GM21360 (cell line): Measurements from ENCODE around the gene CX3CL1.
"Not testable (repeated sequence)": the region's sequence is repeated elsewhere in the genome, so short reads cannot be mapped to it uniquely, and the experiment has no call there.

ENCODE experiments used
- ATAC-seq: cut with Tn5 transposase; IDR thresholded peaks from one replicate; pipeline ENCODE4 v1.9.1; 2021; ENCODE audit warnings: mild to moderate bottlenecking, moderate library complexity; ENCODE audit not compliant: unreplicated experiment

The CX3CL1 gene

DNA sequence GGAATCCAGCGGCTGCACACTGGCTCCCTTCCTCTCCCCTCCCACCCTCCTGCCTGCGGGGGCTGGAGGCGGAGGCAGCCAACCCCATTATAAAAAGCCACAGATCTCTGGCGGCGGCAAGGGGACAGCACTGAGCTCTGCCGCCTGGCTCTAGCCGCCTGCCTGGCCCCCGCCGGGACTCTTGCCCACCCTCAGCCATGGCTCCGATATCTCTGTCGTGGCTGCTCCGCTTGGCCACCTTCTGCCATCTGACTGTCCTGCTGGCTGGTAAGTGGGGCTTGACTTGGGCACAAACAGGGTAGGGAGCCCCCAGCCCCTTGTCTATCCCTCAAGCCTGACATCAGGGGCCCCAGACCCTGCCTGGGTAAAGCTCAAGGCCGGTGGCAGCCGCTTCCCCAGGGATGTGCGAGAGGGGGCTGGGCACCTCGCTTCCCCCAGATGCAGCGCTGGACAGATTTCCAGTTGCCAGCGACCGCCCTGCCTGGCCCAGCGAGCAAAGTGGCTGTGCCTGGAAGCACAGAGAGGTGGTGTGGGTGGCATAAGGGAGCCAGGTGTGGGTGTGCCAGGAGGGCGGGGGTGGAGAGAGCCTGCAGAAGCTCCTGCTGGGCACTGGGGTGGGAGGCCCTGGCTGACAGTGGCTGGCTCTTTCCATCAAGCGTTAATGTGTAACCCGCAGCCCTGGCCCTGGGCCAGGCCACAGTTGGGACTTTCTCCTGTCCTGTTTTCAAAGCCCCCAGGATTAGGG lies at the start of gene CX3CL1:
CX3CL1 (plus strand) TSS at position 119 of the 745 bp plus-strand sequence; CDS start at position 198, 79 bp downstream.
- no peak for ATAC-seq

DNA sequence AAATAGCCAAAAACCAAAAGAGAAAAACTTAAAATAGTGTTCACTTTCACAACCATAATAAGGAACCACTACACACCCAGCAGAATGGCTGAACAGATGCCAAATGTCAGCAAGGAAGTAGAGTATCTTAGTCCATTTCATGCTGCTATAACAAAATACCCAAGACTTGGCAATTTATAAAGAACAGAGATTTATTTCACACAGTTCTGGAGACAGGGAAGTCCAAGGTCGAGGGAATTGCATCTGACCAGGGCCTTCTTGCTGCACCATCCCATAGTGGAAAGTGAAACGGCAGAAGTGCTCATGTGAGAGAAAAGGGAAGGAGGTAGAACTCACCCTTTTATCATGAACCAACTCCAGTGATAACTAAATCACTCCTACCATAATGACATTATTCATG lies 47.5 kb upstream of the CX3CL1 start:
- no peak for ATAC-seq

DNA sequence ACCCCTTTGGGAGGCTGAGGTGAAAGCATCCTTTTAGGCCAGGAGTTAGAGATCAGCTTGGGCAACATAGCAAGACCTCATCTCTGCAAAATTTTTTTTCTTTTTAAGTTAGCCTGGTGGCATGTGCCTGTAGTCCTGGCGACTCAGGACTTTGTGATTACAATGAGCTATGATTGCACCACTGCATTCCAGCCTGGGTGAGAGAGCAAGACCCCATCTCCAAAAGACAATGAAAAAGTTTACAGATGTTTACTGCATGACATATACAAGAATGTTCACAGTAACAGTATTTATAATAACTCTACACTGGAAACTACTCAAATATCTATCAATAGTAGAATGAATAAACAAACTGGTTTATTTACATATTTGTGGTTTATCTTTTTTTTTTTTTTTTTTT lies 46.8 kb upstream of the CX3CL1 start:
- ATAC-seq: no peak

DNA sequence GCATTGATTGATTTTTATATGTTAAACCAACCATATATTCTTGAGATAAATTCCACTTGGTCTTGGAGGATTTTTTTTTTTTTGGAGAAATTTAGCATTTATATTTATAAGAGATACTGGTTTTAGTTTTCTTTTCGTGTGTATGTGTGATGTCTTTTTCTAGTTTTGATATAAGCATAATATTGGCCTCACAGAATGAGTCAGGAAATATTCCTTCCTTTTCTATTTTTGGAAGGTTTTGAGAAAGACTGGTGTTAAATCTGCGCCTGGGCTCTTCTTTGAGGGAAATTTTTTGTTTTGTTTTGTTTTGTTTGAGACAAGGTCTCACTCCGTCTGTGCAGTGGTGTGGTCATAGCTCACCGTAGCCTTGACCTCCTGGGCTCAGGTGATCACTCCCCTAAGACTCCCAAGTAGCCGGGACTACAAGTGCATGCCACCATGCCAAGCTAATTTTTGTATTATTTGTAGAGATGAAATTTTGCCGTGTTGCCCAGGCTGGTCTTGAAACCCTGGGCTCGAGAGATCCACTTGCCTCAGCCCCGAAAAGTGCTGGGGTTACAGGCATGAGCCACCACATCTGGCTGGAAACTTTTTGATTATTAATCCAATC lies 42.5 kb upstream of the CX3CL1 start:
- ATAC-seq: no peak

DNA sequence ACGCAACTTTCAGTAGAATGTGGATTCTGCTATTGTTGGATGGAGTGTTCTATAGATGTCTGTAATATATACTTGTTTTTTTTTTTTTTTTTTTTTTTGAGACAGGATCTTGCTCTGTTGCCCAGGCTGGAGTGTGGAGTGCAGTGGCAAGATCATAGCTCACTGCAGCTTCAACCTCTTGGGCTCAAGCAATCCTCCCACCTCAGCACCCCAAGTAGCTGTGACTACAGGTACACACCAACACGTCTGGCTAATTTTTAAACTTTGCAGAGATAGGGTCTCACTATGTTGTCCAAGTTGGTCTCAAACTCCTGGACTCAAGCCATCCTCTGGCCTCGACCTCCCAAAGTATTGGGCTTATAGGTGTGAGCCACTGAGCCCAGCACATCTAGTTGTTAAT lies 40.9 kb upstream of the CX3CL1 start:
- ATAC-seq: no peak

DNA sequence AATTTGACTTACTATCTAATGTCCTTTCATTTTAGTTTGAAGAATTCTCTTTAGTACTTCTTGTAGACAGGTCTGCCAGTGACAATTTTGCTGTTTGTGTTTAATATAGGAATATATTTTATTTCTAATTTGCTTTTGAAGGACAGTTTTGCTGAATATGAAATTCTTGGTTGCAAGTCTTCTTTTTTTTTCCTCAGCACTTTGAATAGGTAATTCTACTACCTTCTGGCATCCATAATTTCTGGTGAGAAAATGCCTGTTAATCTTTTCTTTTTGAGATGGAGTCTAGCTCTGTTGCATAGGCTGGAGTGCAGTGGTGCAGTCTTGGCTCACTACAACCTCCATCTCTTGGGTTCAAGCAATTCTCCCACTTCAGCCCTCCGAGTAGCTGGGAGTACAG lies 38.9 kb upstream of the CX3CL1 start:
- ATAC-seq: no peak

DNA sequence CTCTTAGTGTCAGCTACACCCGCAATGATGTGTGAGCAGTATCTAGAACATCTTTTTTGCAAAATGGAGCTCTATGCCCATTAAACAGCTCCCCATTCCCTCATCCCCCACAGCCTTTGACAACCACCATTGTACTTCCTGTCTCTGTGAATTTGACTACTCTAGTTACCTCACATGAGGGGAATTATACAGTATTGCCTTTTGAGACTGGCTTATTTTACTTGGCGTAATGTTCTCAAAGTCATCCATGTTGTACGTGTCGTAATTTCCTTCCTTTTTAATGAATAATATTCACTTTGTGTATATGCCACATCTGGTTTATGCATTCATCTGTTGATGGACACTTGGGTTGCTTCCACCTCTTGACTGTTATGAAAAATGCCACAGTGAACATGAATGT lies 36.9 kb upstream of the CX3CL1 start:
- ATAC-seq: no peak

DNA sequence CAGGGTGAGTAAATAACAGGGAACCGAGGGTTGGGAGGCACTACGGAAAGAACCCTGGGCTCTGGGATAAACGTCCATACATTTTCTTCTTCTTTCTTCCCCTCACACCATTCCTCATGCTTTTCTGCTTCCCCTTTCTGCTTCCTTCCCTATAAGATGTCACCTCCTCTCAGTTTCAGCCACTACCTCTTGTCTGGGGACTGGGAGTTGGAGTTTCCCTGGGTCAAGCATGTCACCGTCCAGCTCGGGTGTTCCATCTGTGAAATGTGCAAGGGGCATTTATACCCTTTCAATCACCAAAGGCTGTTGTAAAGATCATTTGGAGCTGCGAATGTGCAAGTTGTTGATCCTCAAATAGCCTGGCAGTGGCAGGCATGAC lies 31.2 kb upstream of the CX3CL1 start:
- no peak for ATAC-seq

DNA sequence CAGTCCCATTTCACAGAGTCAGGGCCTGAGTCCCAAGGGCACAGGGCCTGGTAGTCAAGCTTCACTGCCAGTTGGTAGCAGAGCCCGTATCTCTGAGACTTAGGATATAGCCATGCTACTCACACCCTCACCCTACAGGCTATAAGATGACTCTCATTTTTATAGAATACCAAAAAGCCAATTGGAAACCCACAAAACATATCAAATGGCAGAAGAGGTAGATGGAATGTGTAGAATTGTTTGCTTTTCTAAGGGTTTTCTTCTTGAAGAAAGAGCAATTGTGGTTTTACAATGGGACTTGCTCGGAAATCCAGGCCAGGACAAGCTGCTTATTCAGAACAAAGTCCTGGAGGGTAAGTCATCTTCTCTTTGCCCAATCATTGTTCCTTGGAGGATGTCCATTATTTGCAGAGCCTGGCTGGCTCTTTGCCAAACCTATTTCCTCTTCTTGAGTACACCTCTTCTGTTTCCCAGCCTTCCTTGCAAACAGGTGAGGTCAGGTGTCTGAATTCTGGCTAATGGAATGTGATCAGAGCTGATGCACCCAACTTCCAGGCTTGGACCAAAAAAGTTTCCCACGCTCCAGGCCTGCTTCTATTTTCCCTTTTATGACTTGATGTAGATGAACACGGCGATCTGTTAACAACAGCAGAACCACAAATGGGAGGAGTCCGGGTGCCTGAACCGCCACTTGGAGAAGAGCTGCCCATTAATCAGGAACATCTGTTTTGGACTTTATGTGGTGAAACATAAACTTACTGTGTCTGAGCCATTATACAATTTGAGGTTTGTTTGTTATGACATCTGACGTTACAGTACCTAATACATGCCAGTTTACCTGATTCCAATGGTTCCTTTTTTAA lies 30.6 kb upstream of the CX3CL1 start:
- no peak for ATAC-seq

DNA sequence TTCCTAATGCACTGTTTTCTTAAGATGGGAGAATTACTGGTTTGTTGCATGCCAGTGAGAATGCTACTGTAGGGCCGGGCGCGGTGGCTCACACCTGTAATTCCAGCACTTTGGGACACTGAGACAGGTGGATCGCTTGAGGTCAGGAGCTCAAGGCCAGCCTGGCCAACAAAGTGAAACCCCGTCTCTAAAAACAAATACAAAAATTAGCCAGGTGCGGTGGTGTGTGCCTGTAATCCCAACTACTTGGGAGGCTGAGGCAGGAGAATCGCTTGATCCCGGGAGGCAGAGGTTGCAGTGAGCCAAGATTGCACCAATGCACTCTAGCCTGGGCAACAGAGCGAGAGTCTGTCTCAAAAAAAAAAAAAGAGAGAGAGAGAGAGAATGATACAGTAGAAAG lies 29.7 kb upstream of the CX3CL1 start:
- not testable (repeated sequence) for ATAC-seq

DNA sequence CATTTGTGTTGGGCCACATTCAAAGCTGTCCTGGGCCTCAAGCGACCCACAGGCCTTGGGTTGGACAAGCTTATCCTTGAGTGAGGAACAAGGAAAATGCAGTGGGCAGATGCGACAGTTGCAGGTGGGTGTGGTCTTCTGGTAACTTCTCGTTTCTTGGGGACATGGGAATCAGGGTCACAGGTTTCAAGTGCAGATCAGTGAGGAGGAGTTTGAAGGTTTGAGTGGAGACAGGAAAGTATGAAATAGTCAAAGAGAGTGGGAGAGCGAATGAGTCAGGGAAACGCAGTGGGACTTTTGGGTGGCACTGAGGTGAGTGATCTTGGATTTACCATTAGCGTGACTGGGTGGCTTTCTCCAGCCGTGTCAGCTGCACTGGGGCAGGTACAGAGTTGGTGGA lies 29.1 kb upstream of the CX3CL1 start:
- ATAC-seq: no peak

DNA sequence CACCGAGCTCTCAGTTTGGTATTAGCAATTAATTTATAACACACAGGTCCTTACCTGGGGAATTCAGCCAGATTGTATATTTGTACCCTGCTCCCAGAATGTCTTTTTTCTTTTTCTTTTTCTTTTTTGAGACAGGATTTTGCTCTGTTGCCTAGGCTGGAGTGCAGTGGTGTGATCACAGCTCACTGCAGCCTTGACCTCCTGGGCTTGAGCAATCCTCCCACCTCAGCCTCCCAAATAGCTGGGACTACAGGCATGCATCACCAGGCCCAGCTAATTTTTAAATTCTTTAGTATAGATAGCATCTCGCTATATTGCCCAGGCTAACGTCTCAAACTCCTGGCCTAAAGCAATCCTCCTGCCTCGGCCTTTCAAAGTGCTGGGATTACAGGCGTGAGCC lies 28.2 kb upstream of the CX3CL1 start:
- not testable (repeated sequence) for ATAC-seq

DNA sequence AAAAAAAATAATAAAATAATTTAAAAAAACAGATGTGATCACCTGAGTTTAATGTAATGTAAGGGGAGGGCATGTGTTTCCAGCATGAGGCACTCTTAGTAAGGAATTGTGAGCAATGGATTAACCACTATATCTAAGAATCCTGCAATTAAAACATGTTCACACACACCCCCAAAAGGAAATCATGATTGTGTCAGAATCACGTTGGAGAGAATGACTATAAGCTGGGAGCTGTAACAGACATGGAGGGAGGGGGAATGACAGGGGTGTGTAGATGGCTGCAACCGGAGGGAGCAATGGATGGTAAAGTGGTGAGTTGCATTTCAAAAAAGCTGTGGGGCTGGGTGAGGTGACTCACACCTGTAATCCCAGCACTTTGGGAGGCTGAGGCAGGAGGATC lies 27.3 kb upstream of the CX3CL1 start:
- no peak for ATAC-seq

DNA sequence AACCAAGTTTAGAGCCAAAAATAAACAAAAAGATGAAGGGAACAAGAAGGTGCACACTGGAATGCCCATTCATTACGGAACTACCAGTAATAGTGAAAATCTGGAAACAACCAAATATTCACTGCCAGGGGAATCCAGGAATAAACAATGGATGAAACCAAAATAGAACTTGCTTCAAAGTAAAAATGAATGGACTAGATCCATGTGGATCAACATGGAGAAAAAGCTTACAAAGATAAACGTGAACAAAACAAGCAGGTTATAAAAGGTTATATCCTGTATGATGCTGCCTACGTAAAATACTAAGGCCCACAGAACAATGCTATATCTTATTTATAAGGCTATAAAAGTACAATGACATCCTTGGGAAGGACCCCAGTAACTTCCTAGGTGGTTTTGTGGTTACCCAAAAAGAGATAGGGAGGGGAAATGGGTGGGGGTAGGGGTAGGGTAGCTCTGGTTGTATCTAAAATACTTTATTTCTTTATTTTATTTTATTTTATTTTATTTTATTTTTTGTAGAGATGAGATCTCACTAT lies 26.6 kb upstream of the CX3CL1 start:
- ATAC-seq: no peak

DNA sequence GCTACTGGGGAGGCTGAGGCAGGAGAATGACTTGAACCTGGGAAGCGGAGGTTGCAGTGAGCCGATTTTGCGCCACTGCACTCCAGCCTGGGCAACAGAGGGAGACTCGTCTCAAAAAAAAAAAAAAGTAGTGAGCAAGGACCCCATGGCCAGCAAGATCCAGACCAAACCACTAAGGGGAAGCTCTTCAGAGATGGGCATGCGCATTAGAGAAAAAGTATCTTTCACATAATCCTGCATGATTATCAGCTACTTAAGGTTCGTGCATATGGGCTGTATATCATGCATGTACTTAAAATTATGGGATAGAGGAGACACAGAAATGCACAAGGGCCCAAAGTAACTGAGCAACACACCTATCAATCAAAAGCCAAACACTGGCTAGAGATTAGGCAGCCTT lies 24.4 kb upstream of the CX3CL1 start:
- ATAC-seq: no peak

DNA sequence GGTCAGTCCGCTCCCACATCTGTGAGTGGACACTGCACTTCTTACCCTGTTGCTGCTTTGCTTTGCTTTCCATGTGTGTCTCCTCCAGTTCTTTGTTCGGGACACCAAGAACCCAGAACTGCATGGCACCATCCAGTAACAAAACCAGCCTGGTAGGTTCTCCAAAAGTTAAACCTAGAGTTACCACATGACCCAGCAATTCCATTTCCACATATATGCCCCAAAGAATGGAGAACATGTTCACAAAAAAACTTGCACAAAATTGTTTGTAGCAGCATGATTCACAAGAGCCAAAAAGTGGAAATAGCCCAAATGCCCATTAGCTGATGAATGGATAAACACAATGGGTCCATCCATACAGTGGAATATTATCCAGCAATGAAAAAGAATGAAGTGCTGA lies 24.0 kb upstream of the CX3CL1 start:
- no peak for ATAC-seq

DNA sequence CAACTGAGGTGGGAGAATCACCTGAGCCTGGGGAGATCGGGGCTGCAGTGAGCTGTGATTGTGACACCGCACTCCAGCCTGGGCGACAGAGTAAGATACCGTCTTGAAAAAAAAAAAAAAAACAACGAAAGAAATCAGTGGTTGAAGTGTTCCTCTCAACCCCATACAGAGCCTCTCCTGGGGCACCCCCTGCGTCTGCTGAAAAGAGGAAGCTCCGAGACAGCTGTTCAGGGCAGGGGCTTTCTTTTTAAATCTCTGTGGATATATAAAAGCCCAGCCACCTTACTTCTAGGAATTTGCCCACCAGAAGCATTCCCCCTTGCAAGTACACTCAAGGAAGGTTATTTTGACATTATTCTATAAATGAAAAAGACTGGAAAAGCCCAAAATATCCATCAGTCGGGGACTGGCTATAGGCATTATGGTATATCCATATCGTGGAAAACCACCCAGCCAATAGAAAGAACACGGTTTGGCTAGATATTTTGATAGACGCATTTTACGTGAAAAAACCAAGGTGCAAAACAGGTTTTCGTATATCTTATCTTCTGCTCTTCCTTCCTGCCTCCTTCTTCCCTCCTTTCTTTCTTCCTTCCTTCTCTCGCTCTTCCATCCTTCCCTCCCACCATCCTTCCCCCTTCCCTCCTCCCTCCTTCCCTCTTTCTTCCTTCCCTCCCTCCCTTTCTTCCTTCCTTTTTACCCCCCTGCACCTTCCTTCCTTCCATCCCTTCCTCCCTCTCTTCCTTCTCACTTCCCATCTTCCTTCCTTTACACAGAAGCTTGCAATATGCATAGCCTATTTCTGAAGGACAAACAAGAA lies 22.9 kb upstream of the CX3CL1 start:
- ATAC-seq: peak; percentile 81

DNA sequence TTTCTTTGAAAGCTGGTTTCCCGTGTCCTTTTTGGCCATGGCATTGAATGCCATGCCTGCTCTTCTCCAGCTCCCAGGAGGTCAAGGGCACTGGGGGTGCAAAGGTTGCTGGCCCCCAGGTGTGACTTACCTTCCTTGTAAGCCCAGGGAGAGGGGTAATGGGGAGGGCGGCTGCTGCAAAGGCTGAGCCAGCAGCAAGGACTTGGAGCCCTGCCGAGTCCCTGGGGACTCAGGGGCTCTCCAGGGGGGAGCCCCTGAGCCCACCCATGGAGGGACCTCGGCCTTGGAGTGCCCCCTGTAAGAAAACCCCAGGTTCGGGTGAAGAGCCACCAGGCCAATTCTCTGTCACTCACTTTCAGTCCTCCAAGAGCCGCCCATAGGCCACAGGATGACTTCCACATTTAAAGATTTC lies 19.6 kb upstream of the CX3CL1 start:
- no peak for ATAC-seq

DNA sequence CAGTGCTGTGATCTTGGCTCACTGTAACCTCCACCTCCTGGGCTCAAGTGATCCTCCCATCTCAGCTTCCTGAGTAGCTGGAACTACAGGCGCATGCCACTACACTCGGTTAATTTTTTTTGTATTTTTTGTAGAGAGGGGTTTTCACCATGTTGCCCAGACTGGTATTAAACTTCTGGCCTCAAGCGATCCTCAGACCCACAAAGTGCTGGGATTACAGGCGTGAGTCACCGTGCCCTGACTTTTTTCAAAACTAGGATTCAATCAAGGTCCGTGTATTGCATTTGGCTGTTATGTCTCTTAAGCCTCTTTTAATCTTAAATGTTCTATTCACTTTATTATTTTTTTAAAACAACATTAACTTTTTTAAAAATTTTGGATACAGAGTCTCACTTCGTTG lies 18.0 kb upstream of the CX3CL1 start:
- ATAC-seq: no peak

DNA sequence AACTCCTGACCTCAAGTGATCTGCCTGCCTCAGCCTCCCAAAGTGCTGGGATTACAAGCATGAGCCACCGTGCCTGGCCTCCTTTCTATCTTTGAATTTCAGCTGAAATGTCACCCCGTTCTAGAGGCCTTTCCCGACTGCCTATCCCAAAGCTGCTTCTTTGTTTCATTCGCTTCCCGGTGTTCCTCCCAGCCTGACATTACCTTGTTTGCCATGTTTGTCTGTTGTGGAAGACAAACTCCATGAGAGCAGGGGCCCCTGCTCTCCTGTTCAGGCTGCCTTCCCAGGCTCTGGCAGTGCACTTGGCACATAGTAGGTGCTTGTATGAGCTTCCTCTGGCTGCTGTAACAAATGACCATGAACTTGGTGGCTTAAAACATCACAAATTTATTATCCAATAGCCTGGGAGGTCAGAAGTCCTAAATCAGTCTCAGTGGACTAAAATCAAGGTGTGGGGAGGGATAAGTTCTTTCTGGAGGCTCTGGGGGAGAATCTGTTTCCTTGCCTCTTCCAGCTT lies 16.3 kb upstream of the CX3CL1 start:
- no peak for ATAC-seq

DNA sequence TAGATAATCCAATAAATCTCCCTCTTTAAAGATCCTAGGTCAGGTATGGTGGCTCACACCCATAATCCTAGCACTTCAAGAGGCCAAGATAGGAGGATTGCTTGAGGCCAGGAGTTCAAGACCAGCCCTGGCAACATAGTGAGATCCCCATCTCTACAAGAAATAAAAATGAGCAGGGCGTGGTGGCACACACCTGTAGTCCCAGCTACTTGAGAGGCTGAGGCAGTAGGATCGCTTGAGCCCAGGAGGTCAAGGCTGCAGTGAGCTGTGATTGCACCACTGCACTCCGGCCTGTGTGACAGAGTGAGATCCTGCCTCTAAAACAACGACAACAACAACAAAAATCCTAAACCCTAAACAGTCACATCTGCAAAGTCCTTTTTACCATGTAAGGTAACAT lies 15.7 kb upstream of the CX3CL1 start:
- no peak for ATAC-seq
